Measurements from ENCODE around the gene SLC12A5.

- TF ChIP-seq CTCF (IDR thresholded peaks at IDR 0.05 in 4 of 5, conservative IDR thresholded peaks at IDR 0.05 in 1 of 5) (no peak), POLR2A (IDR thresholded peaks at IDR 0.05) (no peak)
Observed at GRCh38 chr20:46006964-46007363, 22.1 kb upstream of the SLC12A5 start.

Data from gastrocnemius medialis (tissue), 4 donors.